ENCODE results near the gene MBD3.
A peak's percentile ranks its signal among the peaks of the same experiment; 100 is the strongest.

MBD3 gene

DNA sequence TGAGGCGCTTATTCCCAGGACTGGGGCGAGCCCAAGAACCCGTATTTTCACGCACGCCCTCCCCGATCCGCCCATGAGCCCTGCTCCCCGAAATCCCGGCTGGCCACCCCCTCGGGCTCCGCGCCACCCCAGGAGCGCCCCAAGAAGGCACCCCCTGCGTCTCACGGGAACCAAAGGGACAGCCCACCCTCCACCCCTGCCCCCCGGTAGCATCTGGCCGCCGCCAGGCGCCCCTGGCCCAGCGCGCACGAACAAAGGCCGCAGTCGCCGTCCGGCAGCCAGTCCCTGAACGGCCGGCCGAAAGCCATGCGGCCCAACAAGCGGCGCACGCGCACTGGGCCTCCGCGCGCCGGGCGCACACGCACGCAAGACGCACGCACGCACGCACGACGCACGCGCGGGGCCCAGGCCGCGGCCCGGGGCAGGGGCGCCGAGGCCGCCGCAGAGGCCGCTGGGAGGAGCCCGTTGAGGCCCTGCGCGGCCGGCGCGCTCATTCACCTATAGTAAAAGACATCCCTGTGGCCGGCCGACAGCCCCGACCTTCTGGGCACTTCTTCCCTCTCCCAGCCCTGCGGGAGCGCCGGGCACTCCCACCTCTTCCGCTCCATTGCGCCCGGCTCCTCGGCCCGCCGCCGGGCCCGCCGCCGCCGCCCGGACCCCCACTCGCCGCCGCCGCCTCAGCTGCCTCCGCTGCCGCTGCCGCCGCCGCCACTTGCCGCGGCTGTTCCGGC lies 476 bp downstream of the MBD3 start:
- DNase-seq = peak; percentile 61 to 70

DNA sequence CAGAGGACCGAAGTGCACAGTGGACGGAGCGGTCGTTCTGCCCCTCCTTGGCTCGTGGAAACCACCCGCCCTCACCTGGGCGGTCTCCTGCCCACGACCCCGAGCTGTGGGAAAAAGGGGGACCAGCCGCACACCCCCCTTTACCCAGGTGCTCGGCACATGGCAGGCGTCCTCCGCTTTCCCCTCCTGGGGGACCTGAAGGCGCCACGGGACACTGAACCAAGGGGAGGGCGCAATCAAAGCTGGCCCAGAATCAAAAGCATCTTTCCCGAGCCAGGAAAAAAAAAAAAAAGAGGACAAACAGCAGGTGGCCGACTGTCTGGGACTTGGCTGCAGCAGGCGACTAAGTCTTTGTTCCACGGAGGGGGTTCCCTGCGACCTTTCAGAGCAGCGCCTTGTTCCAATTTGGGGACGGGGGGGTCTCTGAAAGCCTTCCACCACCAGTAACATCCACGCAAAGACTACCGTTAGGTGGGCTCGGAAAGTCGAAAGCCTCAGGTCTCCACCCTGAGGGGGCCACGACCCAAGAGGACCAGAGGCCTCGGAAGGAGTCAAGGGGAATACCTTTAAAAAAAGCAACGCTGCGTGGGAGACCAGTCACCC lies 1.1 kb downstream of the MBD3 start:
- DNase-seq = no peak

DNA sequence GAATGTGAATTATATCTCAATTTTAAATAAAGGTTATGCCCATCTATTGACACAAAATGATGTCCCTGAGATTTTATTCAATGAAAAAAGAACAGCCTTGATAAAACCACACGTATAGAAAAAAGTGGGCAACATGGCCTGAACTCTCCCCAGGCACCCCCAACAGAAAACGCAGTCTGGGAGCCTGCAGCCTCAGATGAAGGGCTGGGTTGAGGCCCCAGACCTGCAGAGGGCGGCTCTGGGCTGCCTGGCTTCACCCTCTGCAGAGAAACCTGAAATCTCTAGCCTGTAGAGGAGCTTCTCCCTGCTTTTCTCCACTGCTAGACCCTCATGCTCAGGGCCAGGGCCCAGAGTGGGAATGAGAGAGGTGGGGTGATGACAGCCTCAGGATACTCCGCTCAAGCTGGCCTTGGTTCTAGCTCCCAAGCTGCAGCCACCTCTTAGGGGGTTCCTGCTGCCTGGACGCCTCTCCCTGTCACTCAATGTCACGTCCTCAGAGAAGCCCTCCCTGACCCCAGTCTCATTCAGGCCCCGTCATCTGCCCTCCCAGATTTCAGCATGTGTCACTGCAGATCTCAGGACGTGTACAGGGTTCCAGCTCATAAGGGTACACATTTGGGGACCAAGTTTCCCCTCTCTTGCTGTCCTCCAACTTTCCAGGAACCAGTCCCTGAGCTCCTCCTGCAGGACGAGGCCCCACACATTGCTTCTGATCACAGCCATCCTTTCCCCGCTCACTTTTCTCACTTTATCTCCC lies 1.8 kb downstream of the MBD3 start:
- peak in 1 of 2 experiments; percentile 15 for DNase-seq

DNA sequence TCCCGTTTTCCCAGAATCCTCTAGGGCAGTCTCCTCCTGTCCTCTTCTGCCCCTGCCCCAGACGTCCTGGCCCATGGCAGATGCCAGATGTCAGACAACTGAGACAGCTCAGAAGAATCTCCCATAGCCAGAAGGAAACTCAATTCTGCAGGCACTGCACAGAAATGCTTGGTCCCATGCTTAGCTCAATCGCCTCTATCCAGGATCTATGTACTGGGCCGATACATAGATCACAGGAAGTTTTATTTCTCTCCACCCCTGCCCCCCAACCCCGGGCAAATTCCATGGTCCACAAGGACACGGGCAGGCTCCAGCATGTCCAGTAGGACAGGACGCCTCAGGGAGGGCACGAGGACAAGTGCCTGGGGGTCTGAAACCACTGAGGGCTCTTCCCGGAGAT lies 4.8 kb downstream of the MBD3 start:
- DNase-seq = no peak

DNA sequence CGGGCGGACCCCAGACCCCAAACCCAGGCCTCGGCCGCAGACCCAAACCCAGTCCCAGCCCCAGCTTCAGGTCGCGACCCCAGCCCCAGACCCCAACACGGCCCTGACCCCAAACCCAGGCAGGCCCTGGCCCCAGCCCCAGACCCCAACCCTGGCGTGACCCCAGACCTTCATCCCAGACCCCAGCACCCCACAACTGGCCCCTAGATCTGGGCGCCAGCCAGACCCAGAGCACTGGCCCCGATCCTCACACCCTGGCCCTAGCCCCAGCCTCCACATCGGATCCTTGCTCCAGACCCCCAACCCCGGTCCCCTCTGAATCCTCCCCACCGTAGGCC lies 7.5 kb downstream of the MBD3 start:
- DNase-seq = no peak

DNA sequence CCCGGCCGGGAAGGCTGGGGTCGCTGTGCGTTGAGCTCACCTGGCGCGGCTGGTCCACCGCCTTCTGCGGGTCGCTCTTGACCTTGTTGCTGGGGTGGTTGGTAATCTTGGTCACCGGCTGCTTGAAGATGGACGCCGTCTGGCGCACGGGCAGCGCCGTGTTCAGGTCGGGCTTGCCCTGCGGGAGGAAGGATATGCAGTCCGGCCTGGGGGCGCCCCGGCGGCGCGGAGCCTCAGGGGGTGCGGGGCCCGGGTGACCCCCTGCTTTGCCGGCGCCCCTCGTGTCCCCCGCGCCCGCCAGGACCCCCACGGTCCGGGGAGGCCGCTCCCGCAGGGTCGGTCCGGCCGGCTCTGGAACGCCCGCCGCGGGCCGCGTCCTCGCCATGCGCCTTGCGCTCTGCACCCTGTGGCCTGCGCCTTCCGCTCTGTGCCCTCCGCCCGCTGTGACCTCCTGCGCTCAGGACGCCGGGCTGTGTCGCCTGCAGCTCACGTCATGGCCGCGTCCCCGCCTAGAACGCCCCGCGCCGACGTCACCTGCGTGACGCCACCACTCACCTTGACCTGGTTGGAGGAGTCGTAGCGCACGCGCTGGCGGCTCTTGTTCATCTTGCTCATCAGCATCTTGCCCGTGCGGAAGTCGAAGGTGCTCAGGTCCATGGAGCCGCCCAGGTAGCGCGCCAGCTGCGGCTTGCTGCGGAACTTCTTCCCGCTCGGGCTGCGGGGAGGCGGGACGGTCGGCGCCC lies 8.0 kb downstream of the MBD3 start:
- DNase-seq = no peak

DNA sequence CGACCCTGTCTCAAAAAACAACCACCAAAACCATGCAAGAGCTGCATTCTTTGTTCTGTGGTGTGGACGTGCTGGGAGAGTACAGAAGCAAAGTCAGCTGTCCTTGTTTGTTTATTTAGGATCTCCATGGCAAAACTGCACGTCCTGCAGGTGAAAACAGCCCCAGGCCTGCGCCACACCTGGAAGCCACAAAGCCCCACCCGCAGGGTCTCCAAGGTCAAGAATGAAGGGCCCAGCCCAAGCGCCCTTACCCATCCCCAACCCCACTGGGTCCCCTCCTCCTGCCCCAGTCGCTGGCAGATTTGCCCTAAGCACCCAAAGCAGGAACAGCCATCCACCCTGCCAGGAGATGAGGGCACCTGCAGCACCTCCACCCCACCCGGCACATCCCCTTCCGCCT lies 10.5 kb downstream of the MBD3 start:
- no peak for DNase-seq

DNA sequence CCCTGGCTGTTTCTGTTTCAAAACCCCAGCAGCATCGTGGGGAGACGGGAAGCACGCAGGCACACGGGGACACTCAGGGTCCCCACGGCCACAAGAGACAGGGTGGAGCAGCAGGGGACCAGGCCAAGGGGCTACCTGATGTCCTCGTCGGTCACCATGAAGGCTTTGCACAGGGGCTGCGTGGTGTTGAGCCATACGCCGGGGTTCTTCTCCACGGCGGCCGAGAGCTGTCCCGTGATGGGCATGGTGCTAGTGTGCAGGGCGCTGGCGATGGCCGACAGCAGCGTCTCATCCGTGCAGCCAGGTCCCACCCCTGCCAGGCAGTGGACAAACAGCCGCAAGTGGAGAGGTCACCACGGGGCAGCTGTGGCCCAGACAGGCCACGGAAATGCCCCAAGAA lies 11.7 kb downstream of the MBD3 start:
- no peak for DNase-seq

DNA sequence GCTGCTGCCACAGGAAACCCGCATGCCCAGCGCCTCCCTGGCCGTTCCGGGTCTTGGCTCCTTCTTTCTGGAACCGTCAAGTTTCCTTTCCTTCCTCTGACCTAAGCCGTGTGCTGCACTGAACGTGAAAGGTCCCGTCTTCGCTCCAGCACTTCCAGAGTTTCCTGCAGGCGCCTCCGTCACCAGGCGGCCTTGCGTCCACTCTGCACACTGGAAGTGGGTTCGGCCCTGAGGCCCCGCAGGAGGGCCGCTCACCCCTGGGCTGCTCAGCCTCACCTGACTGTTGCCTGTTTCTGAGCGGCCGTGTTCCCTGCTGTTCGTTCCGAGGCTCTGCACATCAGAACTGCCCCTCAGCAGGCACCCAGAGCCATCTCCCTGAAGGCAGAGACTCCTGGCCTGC lies 12.3 kb downstream of the MBD3 start:
- no peak for DNase-seq

DNA sequence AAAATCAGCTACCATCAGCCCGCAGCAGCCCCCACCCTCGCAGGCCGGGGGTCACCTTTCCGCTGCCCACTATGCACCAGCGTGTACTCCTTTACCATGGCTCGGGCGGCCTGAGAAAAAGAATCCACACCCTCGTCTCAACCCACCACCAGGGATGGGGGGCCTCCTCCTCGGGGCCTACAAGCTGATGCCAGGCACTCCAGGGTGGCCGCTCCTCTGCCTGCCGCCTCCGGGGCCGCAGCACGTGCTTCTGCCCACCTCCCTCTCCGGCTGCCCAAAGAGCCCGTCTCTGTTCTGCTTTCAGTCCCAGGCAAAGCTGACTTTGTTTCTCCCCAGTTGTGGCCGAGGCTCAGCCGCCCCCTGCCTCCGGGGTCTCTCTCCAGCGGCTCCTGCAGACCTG lies 13.4 kb downstream of the MBD3 start:
- no peak for DNase-seq

DNA sequence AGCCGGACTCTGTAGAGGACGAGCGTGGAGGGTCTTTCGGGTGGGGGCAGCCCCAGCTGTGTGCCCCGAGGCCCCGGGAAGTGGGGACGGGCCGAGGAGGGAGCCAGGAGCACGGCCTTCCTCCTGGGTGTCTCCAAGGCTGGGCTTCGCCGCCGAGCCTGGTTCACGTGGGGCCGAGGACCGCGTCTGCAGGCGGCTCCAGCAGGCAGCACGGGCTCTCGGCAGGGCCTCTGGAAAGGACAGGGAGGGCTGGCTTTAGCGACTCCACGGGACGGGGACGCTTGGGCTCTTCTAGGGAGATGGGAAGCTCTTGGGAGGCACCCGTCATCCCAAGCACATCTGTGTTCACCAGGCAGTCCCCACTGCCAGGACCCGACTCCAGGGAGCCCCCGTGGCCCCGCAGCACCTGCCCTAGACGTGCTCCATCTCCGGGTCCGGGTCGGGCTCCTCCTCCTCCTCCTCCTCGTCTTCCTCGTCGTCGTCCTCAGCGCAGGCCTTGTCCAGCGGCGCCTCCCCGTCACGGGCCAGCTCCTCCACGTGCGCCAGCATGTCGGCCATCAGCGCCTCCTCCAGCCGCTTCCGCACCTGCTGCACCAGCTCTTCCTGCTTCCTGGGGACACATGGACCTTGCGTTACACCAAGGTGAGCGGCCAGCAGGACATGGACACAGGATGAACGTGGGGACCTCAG lies 14.6 kb downstream of the MBD3 start:
- no peak for DNase-seq

DNA sequence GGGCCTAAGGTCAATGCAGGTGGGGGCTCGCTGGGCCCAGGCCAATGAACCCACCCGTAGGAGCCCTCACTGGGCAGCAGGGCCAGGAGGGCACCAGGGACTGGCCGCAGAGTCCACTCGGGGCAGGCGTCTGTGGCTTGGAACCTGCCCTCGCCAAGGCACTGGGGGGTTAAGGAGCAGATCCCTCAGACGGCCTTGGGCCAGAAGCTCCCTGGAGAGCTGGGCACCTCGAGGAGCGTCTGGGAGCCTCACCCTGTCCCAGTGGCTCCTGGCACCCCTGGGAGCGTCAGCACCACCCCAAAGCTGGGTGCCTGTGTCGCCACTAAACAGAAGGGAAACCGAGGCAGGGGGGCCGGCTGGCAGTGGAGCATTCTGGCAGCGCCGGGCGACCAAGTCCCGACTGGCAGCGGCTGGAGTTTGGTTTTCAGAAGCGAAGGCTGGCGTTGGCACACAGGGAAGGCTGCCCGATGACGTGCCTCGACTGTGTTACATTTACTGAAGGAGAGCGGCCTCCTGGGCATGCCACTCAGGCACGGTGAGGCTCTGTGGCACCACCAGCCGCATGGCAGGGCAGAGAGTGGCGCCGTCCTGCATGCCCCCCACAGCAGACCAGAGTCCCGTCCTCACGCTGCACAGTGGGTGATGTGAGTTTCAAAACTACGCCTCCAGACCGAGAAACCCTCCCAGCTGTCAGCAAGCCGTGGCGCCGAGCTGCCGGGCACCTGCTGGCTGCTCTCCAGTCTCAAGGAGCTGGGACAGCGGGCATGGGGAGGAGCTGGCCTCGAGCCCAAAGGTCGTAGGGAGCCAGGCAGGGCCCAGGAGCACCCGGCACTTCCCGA lies 15.4 kb downstream of the MBD3 start:
- DNase-seq = no peak

DNA sequence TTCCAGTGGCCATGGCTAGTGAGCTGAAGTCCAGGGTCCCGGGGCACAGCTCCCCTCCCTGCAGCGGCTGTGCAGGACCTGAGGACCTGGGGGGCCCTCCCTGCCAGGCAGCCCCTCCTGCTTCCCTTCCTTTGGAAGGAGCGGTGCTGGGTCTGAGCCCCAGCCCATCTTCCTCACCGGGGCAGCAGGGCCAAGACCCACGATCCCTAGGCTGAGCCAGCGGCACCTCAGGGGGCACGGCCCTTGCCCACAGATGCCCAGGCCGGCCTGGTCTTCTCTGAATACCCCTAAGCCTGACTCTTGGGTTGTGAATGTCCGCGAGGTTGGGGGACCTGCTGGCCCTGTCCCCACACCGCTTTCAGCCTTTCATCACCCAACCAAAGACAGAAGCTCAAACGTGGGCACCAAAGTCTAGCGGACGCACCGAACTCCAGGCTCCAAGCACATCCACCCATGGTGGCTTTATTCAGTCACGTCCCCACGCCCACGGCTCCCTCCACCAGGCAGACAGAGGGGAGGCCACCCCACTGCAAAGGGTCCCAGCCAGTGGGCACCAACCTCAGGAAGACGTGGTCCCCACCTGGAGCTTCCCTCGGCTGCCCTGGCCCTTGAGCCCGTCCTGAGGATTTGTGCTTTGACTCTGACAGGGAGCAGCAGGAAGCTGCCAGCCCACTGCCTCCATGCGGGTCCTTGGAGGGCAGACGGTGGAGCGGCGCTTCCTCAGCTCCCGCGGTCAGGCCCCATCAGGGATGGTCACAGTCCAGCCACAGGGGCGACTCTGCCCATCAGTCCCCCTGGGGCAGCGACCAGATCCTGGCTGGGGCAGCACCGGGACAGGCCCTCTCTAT lies 16.2 kb downstream of the MBD3 start:
- no peak for DNase-seq

DNA sequence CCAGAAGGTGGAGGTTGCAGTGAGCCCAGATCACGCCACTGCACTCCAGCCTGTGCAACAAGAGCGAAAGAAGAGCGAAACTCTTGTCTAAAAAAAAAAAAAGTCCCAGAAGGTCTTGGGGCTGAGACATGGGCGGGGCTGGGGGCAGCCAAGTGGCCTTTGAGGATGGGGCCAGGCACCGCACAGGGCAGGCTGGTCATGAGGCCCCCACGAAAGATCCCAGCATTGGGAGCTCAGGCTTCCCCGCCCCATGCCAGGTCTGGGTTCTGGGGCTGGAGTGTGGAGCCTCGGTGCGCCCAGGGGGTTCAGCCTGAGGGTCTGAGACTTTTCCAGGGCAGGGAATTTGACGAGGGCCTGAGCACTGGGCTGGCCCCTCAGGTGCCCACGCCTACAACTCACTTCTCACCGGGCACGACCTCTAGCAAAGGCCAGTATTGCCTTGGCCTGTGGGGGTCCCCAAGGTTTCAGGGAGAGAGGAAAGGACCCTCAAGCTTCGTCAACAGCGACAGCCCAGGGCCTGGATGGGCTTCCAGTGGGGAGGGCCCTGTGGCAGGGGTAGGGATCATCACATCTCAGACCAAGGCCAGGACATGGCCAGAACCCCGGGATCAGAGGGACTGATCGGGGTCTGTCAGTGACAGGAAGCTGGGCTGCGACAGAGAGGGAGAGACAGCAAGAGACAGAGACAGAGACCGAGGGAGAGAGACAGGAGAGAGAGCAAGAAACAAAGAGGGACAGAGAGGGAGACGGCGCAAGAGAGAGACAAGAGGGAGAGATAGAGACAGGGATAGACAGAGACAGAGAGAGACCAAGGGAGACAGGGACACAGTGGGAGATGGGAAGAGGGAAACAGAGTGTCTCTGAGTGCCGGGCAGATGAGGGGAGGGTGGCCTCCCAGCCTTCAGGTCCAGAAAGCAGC lies 17.1 kb downstream of the MBD3 start:
- no peak for DNase-seq

DNA sequence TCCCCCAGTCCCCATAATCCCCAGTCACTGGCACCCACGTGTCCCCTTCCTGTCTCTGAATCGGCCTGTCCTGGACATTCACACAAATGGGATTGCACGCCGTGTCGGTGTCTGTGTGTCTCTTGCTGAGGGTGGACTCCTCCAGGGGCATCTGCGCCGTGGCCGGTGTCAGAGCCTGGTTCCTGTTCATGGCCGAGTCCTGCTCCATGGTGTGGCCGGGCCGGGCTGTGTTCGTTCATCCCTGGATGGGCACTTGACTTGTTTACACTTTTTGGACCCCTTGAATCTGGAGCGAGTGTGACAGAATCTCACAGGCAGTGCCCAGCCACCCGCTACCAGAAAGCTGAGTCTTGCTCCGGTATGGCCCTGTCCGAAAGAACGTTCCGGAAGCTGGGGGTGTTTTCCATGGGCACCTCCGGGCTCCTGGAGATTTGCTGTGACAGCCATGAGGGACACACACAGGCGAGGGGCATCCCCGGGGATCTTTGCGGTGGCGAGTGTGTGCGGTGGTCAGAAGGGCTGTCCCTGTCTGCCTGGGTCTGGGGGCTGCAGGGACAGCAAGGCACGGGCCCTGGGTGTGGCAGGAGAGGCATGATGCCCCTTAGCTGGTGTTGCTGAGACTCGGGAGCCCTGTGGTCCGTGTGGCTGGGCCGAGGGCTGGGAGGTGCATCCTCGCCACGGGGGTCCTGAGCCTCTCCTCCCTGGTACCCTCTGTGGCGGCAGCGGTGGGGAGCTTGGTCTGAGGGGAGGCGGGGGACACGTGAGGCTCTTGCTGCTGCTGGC lies 18.1 kb downstream of the MBD3 start:
- DNase-seq = no peak

DNA sequence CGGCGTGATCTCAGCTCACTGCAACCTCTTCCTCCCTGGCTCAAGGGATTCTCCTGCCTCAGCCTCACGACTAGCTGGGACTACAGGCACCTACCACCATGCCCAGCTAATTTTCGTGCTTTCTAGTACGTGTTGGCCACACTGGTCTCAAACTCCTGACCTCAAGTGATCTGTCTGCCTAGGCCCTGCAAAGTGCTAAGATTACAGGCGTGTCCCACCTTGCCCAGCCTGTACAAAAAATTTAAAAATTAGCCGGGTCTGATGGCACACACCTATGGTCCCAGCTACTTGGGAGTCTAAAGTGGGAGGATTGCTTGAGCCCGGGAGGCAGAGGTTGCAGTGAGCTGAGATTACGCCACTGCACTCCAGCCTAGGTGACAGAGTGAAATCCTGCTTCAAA lies 19.9 kb downstream of the MBD3 start:
- no peak for DNase-seq

DNA sequence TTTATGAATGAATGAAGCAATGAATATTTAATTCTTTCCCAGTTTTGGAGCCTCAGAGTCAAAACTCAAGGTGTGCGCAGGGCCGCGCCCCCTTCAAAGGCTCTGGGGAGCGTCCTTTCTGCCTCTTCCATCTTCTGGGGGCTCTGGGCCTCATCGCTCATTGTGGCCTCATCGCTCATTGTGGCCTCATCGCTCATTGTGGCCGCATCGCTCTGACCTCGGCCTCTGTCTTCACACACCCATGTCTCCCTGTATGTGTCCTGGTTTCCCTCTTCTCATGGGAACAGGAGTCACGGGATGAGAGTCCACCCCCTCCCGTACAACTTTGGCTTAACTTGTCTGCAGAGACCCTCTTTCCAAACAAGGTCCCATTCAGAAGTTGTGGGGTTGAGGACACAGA lies 21.3 kb downstream of the MBD3 start:
- DNase-seq = no peak

DNA sequence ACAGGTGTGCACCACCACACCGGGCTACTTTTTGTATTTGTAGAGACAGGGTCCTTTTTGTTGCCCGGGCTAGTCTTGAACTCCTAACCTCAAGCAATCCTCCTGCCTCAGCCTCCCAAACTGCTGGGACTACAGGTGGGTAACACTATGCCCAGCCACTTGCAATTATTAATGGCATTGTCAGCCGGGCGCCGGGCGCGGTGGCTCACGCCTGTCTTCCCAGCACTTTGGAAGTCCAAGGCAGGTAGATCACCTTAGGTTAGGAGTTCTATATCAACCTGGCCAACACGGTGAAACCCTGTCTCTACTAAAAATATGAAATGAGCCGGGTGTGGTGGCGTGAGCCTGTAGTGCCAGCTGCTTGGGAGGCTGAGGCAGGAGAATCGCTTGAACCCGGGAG lies 21.8 kb downstream of the MBD3 start:
- DNase-seq = no peak

DNA sequence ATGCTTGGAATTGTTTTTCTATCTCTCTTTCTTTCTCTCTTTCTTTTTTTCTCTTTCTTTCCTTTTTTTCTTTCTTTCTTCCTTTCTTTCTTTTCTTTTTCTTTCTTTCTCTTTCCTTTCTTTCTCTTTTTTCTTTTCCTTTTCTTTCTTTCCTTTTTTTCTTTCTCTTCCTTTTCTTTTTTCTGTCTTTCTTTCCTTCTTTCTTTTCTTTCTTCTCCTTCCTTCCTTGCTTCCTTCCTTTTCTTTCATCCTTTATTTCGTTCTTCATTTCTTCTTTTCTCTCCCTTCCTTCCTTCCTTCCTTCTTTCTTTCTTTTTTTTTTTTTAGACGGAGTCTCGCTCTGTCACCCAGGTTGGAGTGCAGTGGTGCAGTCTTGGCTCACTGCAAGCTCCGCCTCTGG lies 22.7 kb downstream of the MBD3 start:
- no peak for DNase-seq
